ENCODE measurements around the gene OXT.
A peak's percentile ranks its signal among the peaks of the same experiment; 100 is the strongest.

Gene OXT

GRCh38 chr20:3040086-3040485 lies 31.3 kb upstream of the OXT start:
- peaks cover 0 to 23% (median 20%) of the 10 kb centered on the region in 5 donors for H3K4me1 ChIP-seq (ENCODE audit: control insufficient read depth in 5 of 5, insufficient read depth in 5 of 5, low read length in 5 of 5)
- no peak overlapping the region for H3K4me3 ChIP-seq (ENCODE audit: low read depth in 1 of 5, low read length in 5 of 5)
- H3K36me3 ChIP-seq (ENCODE audit: control insufficient read depth in 5 of 5, insufficient read depth in 5 of 5, low read length in 5 of 5): peaks cover 5 to 58% (median 55%) of the 10 kb centered on the region in 5 donors
- H3K9me3 ChIP-seq (ENCODE audit: control insufficient read depth in 5 of 5, low read length in 5 of 5): no peaks in the 10 kb centered on the region
- H3K9ac ChIP-seq (ENCODE audit: low read length in 5 of 5): peak overlapping the region in 1 of 5 donors; percentile 2
- H3K27me3 ChIP-seq (ENCODE audit: control insufficient read depth in 5 of 5, insufficient read depth in 4 of 5, low read length in 5 of 5): no peaks in the 10 kb centered on the region
- H3K27ac ChIP-seq (ENCODE audit: low read depth, low read length): no peak overlapping the region

GRCh38 chr20:3041854-3042409 lies 29.5 kb upstream of the OXT start:
- H3K36me3 ChIP-seq (ENCODE audit: control insufficient read depth in 5 of 5, insufficient read depth in 5 of 5, low read length in 5 of 5): peaks cover 5 to 40% (median 37%) of the 10 kb centered on the region in 5 donors
- no peak overlapping the region for H3K9ac ChIP-seq (ENCODE audit: low read length in 5 of 5)
- H3K27ac ChIP-seq (ENCODE audit: low read depth, low read length): no peak overlapping the region
- peaks cover 2 to 39% (median 33%) of the 10 kb centered on the region in 5 donors for H3K4me1 ChIP-seq (ENCODE audit: control insufficient read depth in 5 of 5, insufficient read depth in 5 of 5, low read length in 5 of 5)
- H3K4me3 ChIP-seq (ENCODE audit: low read depth in 1 of 5, low read length in 5 of 5): no peak overlapping the region
- no peaks in the 10 kb centered on the region for H3K9me3 ChIP-seq (ENCODE audit: control insufficient read depth in 5 of 5, low read length in 5 of 5)
- no peaks in the 10 kb centered on the region for H3K27me3 ChIP-seq (ENCODE audit: control insufficient read depth in 5 of 5, insufficient read depth in 4 of 5, low read length in 5 of 5)

GRCh38 chr20:3042625-3043024 lies 28.8 kb upstream of the OXT start:
- Histone ChIP-seq H3K36me3 (ENCODE audit: control insufficient read depth in 5 of 5, insufficient read depth in 5 of 5, low read length in 5 of 5) (peaks cover 5 to 35% (median 32%) of the 10 kb centered on the region in 5 donors), H3K9ac (ENCODE audit: low read length in 5 of 5) (no peak overlapping the region), H3K27me3 (ENCODE audit: control insufficient read depth in 5 of 5, insufficient read depth in 4 of 5, low read length in 5 of 5) (no peaks in the 10 kb centered on the region), H3K4me3 (ENCODE audit: low read depth in 1 of 5, low read length in 5 of 5) (no peak overlapping the region), H3K27ac (ENCODE audit: low read depth, low read length) (peak overlapping the region; percentile 23), H3K9me3 (ENCODE audit: control insufficient read depth in 5 of 5, low read length in 5 of 5) (no peaks in the 10 kb centered on the region), H3K4me1 (ENCODE audit: control insufficient read depth in 5 of 5, insufficient read depth in 5 of 5, low read length in 5 of 5) (peaks cover 2 to 42% (median 39%) of the 10 kb centered on the region in 5 donors)

GRCh38 chr20:3043322-3043721 lies 28.1 kb upstream of the OXT start, which contains the start of gene GNRH2:
Gene GNRH2, plus strand, starts transcription at chr20:3043622. Its CDS starts 793 bp downstream, at chr20:3044415.
- Histone ChIP-seq H3K27me3 (ENCODE audit: control insufficient read depth in 5 of 5, insufficient read depth in 4 of 5, low read length in 5 of 5) (no peaks in the 10 kb centered on the region), H3K9me3 (ENCODE audit: control insufficient read depth in 5 of 5, low read length in 5 of 5) (no peaks in the 10 kb centered on the region), H3K4me1 (ENCODE audit: control insufficient read depth in 5 of 5, insufficient read depth in 5 of 5, low read length in 5 of 5) (peaks cover 2 to 45% (median 42%) of the 10 kb centered on the region in 5 donors), H3K4me3 (ENCODE audit: low read depth in 1 of 5, low read length in 5 of 5) (no peak within 1 kb of the TSS), H3K9ac (ENCODE audit: low read length in 5 of 5) (no peak within 1 kb of the TSS), H3K36me3 (ENCODE audit: control insufficient read depth in 5 of 5, insufficient read depth in 5 of 5, low read length in 5 of 5) (peaks cover 0 to 35% (median 31%) of the 10 kb centered on the region in 5 donors), H3K27ac (ENCODE audit: low read depth, low read length) (peak within 1 kb of the TSS; percentile 23)

GRCh38 chr20:3044336-3044965 lies 27.0 kb upstream of the OXT start:
- no peak overlapping the region for H3K9ac ChIP-seq (ENCODE audit: low read length in 5 of 5)
- no peaks in the 10 kb centered on the region for H3K9me3 ChIP-seq (ENCODE audit: control insufficient read depth in 5 of 5, low read length in 5 of 5)
- H3K4me3 ChIP-seq (ENCODE audit: low read depth in 1 of 5, low read length in 5 of 5): no peak overlapping the region
- H3K27me3 ChIP-seq (ENCODE audit: control insufficient read depth in 5 of 5, insufficient read depth in 4 of 5, low read length in 5 of 5): no peaks in the 10 kb centered on the region
- H3K36me3 ChIP-seq (ENCODE audit: control insufficient read depth in 5 of 5, insufficient read depth in 5 of 5, low read length in 5 of 5): peaks cover 0 to 34% (median 30%) of the 10 kb centered on the region in 5 donors
- peaks cover 2 to 49% (median 42%) of the 10 kb centered on the region in 5 donors for H3K4me1 ChIP-seq (ENCODE audit: control insufficient read depth in 5 of 5, insufficient read depth in 5 of 5, low read length in 5 of 5)
- H3K27ac ChIP-seq (ENCODE audit: low read depth, low read length): no peak overlapping the region

GRCh38 chr20:3045042-3045815 lies 26.2 kb upstream of the OXT start:
- Histone ChIP-seq H3K36me3 (ENCODE audit: control insufficient read depth in 5 of 5, insufficient read depth in 5 of 5, low read length in 5 of 5) (peaks cover 0 to 34% (median 30%) of the 10 kb centered on the region in 5 donors), H3K27me3 (ENCODE audit: control insufficient read depth in 5 of 5, insufficient read depth in 4 of 5, low read length in 5 of 5) (no peaks in the 10 kb centered on the region), H3K9me3 (ENCODE audit: control insufficient read depth in 5 of 5, low read length in 5 of 5) (no peaks in the 10 kb centered on the region), H3K27ac (ENCODE audit: low read depth, low read length) (peak overlapping the region; percentile 67), H3K9ac (ENCODE audit: low read length in 5 of 5) (peak overlapping the region in 4 of 5 donors; percentile 60 to 86 (median 70)), H3K4me3 (ENCODE audit: low read depth in 1 of 5, low read length in 5 of 5) (peak overlapping the region; percentile 74 to 93 (median 88)), H3K4me1 (ENCODE audit: control insufficient read depth in 5 of 5, insufficient read depth in 5 of 5, low read length in 5 of 5) (peaks cover 2 to 49% (median 42%) of the 10 kb centered on the region in 5 donors)

GRCh38 chr20:3045816-3046676 lies 25.4 kb upstream of the OXT start, which contains the start of gene MRPS26:
Gene MRPS26, plus strand, starts transcription at chr20:3046052. Its CDS starts 17 bp downstream, at chr20:3046069.
- Histone ChIP-seq H3K9me3 (ENCODE audit: control insufficient read depth in 5 of 5, low read length in 5 of 5) (no peaks in the 10 kb centered on the region), H3K27ac (ENCODE audit: low read depth, low read length) (peak within 1 kb of the TSS; percentile 67), H3K9ac (ENCODE audit: low read length in 5 of 5) (peak within 1 kb of the TSS; percentile 3 to 86 (median 70)), H3K36me3 (ENCODE audit: control insufficient read depth in 5 of 5, insufficient read depth in 5 of 5, low read length in 5 of 5) (peaks cover 0 to 28% (median 26%) of the 10 kb centered on the region in 5 donors), H3K4me3 (ENCODE audit: low read depth in 1 of 5, low read length in 5 of 5) (peak within 1 kb of the TSS; percentile 74 to 93 (median 88)), H3K27me3 (ENCODE audit: control insufficient read depth in 5 of 5, insufficient read depth in 4 of 5, low read length in 5 of 5) (no peaks in the 10 kb centered on the region), H3K4me1 (ENCODE audit: control insufficient read depth in 5 of 5, insufficient read depth in 5 of 5, low read length in 5 of 5) (peaks cover 2 to 49% (median 42%) of the 10 kb centered on the region in 5 donors)

GRCh38 chr20:3046677-3047462 lies 24.6 kb upstream of the OXT start:
- Histone ChIP-seq H3K27ac (ENCODE audit: low read depth, low read length) (peak overlapping the region; percentile 67), H3K9ac (ENCODE audit: low read length in 5 of 5) (peak overlapping the region; percentile 3 to 86 (median 70)), H3K27me3 (ENCODE audit: control insufficient read depth in 5 of 5, insufficient read depth in 4 of 5, low read length in 5 of 5) (no peaks in the 10 kb centered on the region), H3K4me1 (ENCODE audit: control insufficient read depth in 5 of 5, insufficient read depth in 5 of 5, low read length in 5 of 5) (peaks cover 2 to 44% (median 38%) of the 10 kb centered on the region in 5 donors), H3K36me3 (ENCODE audit: control insufficient read depth in 5 of 5, insufficient read depth in 5 of 5, low read length in 5 of 5) (peaks cover 0 to 28% (median 26%) of the 10 kb centered on the region in 5 donors), H3K9me3 (ENCODE audit: control insufficient read depth in 5 of 5, low read length in 5 of 5) (no peaks in the 10 kb centered on the region), H3K4me3 (ENCODE audit: low read depth in 1 of 5, low read length in 5 of 5) (peak overlapping the region; percentile 74 to 93 (median 88))
